PC-3 (cell line): ENCODE measurements around the gene CNTNAP5. TPM values are rescaled to one million over a fixed set of nuclear protein-coding genes. Genes with fewer than 3 reads are reported as not detected.

Experiments
- ATAC-seq: fragments of 200-7000 bp; cut with Tn5 transposase; 2 replicates; pipeline ENCODE4 v1.9.1; 2020; ENCODE audit warnings: mild to moderate bottlenecking, moderate library complexity
- BruUV-seq: library from RNA; stranded (reverse); fragments of 400-500 nt; replicated peaks from 2 replicates; lab custom pipeline; 2021; lab: Mats Ljungman, UMichigan
- CTCF ChIA-PET: fragments of 300-600 bp; sonication (Branson Sonifier 250); formaldehyde crosslinking; loops from one replicate; lab custom pipeline; 2022; ENCODE audit warnings: antibody characterized with exemption; lab: Charles Lee
- POLR2A ChIA-PET: fragments of 300-600 bp; sonication (Branson Sonifier 250); formaldehyde crosslinking; loops from one replicate; lab custom pipeline; 2022; ENCODE audit warnings: antibody characterized with exemption; ENCODE audit not compliant: unreplicated experiment; lab: Charles Lee
- DNase-seq: peaks from one replicate; pipeline ENCODE4 v3.0.0-alpha.2; 2015
- H2AFZ ChIP-seq: fragments of 300-600 bp; sonication (generic); 2 replicates; pipeline ENCODE4 v1.6.0; 2016; ENCODE audit warnings: antibody characterized with exemption, low read length
- H3F3A ChIP-seq: fragments of 300-600 bp; sonication (generic); one replicate; pipeline ENCODE4 v1.6.0; 2017; ENCODE audit warnings: antibody characterized with exemption, low read length, control low read depth, mild to moderate bottlenecking; ENCODE audit not compliant: unreplicated experiment
- H3K27ac ChIP-seq: fragments of 300-600 bp; sonication (generic); 2 replicates; pipeline ENCODE4 v1.5.1; 2016; ENCODE audit warnings: mild to moderate bottlenecking, low read length
- H3K27me3 ChIP-seq: fragments of 300-600 bp; sonication (generic); 2 replicates; pipeline ENCODE4 v1.6.1; 2016; ENCODE audit warnings: low read length, mixed read lengths
- H3K36me3 ChIP-seq: fragments of 300-600 bp; sonication (generic); 2 replicates; pipeline ENCODE4 v1.6.1; 2016; ENCODE audit warnings: low read depth, mixed run types, low read length, mixed read lengths
- H3K4me1 ChIP-seq: fragments of 300-600 bp; sonication (generic); 2 replicates; pipeline ENCODE4 v1.5.1; 2016; ENCODE audit warnings: low read length; ENCODE audit not compliant: insufficient read depth
- H3K4me2 ChIP-seq: fragments of 300-600 bp; sonication (generic); 2 replicates; pipeline ENCODE4 v1.6.0; 2016; ENCODE audit warnings: low read length
- H3K4me3 ChIP-seq: fragments of 300-600 bp; sonication (generic); 2 replicates; pipeline ENCODE4 v1.5.1; 2016; ENCODE audit warnings: mild to moderate bottlenecking, low read length, mixed read lengths
- H3K79me2 ChIP-seq: fragments of 300-600 bp; sonication (generic); 2 replicates; pipeline ENCODE4 v1.6.1; 2017; ENCODE audit warnings: low read length, mixed read lengths
- H3K9ac ChIP-seq: fragments of 300-600 bp; sonication (generic); 2 replicates; pipeline ENCODE4 v1.6.0; 2016; ENCODE audit warnings: mild to moderate bottlenecking, low read length
- H3K9me2 ChIP-seq: fragments of 300-600 bp; sonication (generic); replicated peaks from 2 replicates; pipeline ENCODE4 v1.6.1; 2016; ENCODE audit warnings: mixed run types, low read length, mixed read lengths
- H3K9me3 ChIP-seq: fragments of 300-600 bp; sonication (generic); 2 replicates; pipeline ENCODE4 v1.6.1; 2016; ENCODE audit warnings: low read length, mixed read lengths
- H4K20me1 ChIP-seq: fragments of 300-600 bp; sonication (generic); 2 replicates; pipeline ENCODE4 v1.6.1; 2016; ENCODE audit warnings: low read length, mixed read lengths
- EZH2 ChIP-seq: fragments of 300-600 bp; sonication (generic); IDR thresholded peaks from one replicate; pipeline ENCODE4 v1.6.1; 2017; ENCODE audit warnings: antibody characterized with exemption, mild to moderate bottlenecking, low read length; ENCODE audit not compliant: unreplicated experiment
- EZH2phosphoT487 ChIP-seq: fragments of 300-600 bp; sonication (generic); IDR thresholded peaks from 2 replicates; pipeline ENCODE4 v1.6.1; 2018; ENCODE audit warnings: mild to moderate bottlenecking, antibody characterized with exemption, low read length, borderline replicate concordance
- intact Hi-C: fragments of 100-400 bp; cut with micrococcal nuclease; formaldehyde crosslinking; loops from 2 replicates; pipeline ENCODE4 v1.9.0; 2023
- total RNA-seq: library from RNA; depleted of rRNA; stranded (reverse); fragments of >200 nt; gene quantifications from 2 replicates; pipeline ENCODE4 v1.2.3, GENCODE V29; 2014
- TF ChIP-seq, protein P1 (sequence below): fragments of 300-600 bp; sonication (generic); conservative IDR thresholded peaks from 2 replicates; pipeline ENCODE4 v1.5.1; 2017; ENCODE audit warnings: antibody characterized with exemption, low read depth, mild to moderate bottlenecking, low read length

The CNTNAP5 gene
- total RNA-seq, 1 experiment from 2014 or later, result not detected

- Histone ChIP-seq H3K9ac (no peak overlapping the region), H3K27ac (no peak overlapping the region), H3K4me3 (no peak overlapping the region), H3K9me2 (no peaks in the 10 kb centered on the region), H3K9me3 (no peaks in the 10 kb centered on the region), H3K79me2 (no peaks in the 10 kb centered on the region), H3K4me1 (no peaks in the 10 kb centered on the region), H2AFZ (no peak overlapping the region), H3K4me2 (no peak overlapping the region), H3K27me3 (no peaks in the 10 kb centered on the region), H3F3A (no peaks in the 10 kb centered on the region), H4K20me1 (no peaks in the 10 kb centered on the region), H3K36me3 (no peaks in the 10 kb centered on the region)
- no peak for TF ChIP-seq EZH2phosphoT487
- TF ChIP-seq EZH2, result no peak
- TF ChIP-seq, protein P1, sequence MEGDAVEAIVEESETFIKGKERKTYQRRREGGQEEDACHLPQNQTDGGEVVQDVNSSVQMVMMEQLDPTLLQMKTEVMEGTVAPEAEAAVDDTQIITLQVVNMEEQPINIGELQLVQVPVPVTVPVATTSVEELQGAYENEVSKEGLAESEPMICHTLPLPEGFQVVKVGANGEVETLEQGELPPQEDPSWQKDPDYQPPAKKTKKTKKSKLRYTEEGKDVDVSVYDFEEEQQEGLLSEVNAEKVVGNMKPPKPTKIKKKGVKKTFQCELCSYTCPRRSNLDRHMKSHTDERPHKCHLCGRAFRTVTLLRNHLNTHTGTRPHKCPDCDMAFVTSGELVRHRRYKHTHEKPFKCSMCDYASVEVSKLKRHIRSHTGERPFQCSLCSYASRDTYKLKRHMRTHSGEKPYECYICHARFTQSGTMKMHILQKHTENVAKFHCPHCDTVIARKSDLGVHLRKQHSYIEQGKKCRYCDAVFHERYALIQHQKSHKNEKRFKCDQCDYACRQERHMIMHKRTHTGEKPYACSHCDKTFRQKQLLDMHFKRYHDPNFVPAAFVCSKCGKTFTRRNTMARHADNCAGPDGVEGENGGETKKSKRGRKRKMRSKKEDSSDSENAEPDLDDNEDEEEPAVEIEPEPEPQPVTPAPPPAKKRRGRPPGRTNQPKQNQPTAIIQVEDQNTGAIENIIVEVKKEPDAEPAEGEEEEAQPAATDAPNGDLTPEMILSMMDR, result no peak
- intact Hi-C loops, result no loop called here
- ChIA-PET POLR2A (no interaction called here), CTCF (no interaction called here)
- no TSS peak for BruUV-seq
- DNase-seq, result no peak
- no peak for ATAC-seq
These were observed 134.1 kb downstream of the CNTNAP5 start for GRCh38 chr2:124159166-124159565.

DNA sequence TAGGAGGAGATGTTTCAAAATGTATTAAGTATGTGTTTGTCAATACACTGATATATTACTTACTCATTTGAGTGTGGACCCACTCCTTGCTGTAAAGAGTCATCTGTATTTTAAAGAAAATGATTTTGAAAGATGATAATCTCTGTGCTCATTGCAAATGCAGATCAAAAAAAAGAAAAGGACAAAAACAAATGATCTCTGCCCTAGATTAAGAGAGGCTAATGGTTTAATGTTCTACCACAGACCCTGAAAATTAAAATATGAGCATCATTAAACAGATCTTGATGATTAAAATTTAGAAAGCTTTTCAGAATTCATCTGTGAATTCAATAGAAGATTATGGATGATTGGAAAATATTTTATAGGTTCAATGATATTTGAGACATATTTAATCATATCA is 136.5 kb downstream of the CNTNAP5 start:
- ChIA-PET POLR2A (no interaction called here), CTCF (no interaction called here)
- intact Hi-C loops, result no loop called here
- Histone ChIP-seq H3K27me3 (no peaks in the 10 kb centered on the region), H3K9me2 (no peaks in the 10 kb centered on the region), H3K36me3 (no peaks in the 10 kb centered on the region), H3F3A (no peaks in the 10 kb centered on the region), H2AFZ (no peak overlapping the region), H3K79me2 (no peaks in the 10 kb centered on the region), H4K20me1 (no peaks in the 10 kb centered on the region), H3K4me1 (no peaks in the 10 kb centered on the region), H3K4me2 (no peak overlapping the region), H3K9ac (no peak overlapping the region), H3K27ac (no peak overlapping the region), H3K9me3 (no peaks in the 10 kb centered on the region), H3K4me3 (no peak overlapping the region)
- TF ChIP-seq, protein P1, result no peak
- TF ChIP-seq EZH2 (no peak), EZH2phosphoT487 (no peak)
- DNase-seq (no peak), ATAC-seq (no peak)
- no TSS peak for BruUV-seq

- no peak for DNase-seq
- ChIA-PET CTCF (no interaction called here), POLR2A (no interaction called here)
These were observed 137.2 kb downstream of the CNTNAP5 start for GRCh38 chr2:124162256-124162655.

More at GRCh38 chr2:124162256-124162655, 137.2 kb downstream of the CNTNAP5 start:
- Histone ChIP-seq H3F3A (no peaks in the 10 kb centered on the region), H3K36me3 (no peaks in the 10 kb centered on the region), H3K9me3 (no peaks in the 10 kb centered on the region), H3K9ac (no peak overlapping the region), H3K4me3 (no peak overlapping the region), H3K4me1 (no peaks in the 10 kb centered on the region), H3K79me2 (no peaks in the 10 kb centered on the region), H3K4me2 (no peak overlapping the region), H3K27me3 (no peaks in the 10 kb centered on the region), H3K9me2 (no peaks in the 10 kb centered on the region), H3K27ac (no peak overlapping the region), H2AFZ (no peak overlapping the region), H4K20me1 (no peaks in the 10 kb centered on the region)
- BruUV-seq, result no TSS peak
- intact Hi-C loops, result no loop called here
- TF ChIP-seq, protein P1, result no peak
- TF ChIP-seq EZH2phosphoT487 (no peak), EZH2 (no peak)
- ATAC-seq, result no peak
